ENCODE data around the gene SLC7A14.

DNA sequence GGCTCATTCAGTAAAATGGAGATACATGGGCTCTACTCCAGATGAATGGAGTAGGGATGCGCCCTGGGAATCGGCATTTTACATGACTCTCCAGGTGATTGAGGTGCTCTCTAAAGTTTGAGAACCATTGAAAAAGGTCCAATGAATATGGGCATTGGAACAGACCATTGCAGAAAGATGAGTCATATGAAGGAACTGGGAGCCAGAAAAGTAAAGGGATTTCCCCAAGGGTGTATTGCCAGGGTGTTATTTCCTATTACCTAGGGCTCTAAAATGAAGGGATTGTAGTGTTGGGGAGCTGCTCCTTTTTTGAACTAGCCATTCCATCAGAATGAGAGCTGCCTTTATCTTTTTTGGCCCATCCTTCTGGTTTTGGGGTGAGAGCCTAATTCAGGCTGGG, 145.5 kb downstream of the SLC7A14 start:
- TF ChIP-seq, protein P1, sequence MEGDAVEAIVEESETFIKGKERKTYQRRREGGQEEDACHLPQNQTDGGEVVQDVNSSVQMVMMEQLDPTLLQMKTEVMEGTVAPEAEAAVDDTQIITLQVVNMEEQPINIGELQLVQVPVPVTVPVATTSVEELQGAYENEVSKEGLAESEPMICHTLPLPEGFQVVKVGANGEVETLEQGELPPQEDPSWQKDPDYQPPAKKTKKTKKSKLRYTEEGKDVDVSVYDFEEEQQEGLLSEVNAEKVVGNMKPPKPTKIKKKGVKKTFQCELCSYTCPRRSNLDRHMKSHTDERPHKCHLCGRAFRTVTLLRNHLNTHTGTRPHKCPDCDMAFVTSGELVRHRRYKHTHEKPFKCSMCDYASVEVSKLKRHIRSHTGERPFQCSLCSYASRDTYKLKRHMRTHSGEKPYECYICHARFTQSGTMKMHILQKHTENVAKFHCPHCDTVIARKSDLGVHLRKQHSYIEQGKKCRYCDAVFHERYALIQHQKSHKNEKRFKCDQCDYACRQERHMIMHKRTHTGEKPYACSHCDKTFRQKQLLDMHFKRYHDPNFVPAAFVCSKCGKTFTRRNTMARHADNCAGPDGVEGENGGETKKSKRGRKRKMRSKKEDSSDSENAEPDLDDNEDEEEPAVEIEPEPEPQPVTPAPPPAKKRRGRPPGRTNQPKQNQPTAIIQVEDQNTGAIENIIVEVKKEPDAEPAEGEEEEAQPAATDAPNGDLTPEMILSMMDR (IDR thresholded peaks at IDR 0.05; ENCODE audit: insufficient read depth, low read length, poor library complexity, severe bottlenecking): no peak
- TF ChIP-seq EZH2phosphoT487 (conservative IDR thresholded peaks at IDR 0.05; ENCODE audit: low read length): no peak
